Activated CD8-positive, alpha-beta memory T cell treated with anti-CD3 and anti-CD28 coated beads, Interleukin-2, amount 10 ng/mL, durations not matched to agents 7 days and 5 days (primary cell): ENCODE results near the gene CEP72. TPM values are rescaled to one million over a fixed set of nuclear protein-coding genes. Genes with fewer than 3 reads are reported as not detected.
"Not testable (repeated sequence)": the region's sequence is repeated elsewhere in the genome, so short reads cannot be mapped to it uniquely, and the experiment has no call there.

Experiments
- ATAC-seq: fragments of 150-1000 bp; cut with Tn5 transposase; one replicate; pipeline ENCODE4 v1.10.0; 2021; ENCODE audit warnings: moderate library complexity
- CTCF ChIA-PET: fragments of 350-600 bp; sonication (Branson Sonifier 250); formaldehyde crosslinking; loops from one replicate; lab custom pipeline; 2021; ENCODE audit warnings: antibody characterized with exemption; lab: Charles Lee
- DNase-seq: peaks from one replicate; pipeline ENCODE4 v3.0.0-alpha.2; 2020
- H3K27ac Mint-ChIP-seq: one replicate; pipeline ENCODE4 v1.8.0; 2021; ENCODE audit warnings: mild to moderate bottlenecking, mixed read lengths
- H3K27me3 Mint-ChIP-seq: one replicate; pipeline ENCODE4 v1.8.0; 2021; ENCODE audit warnings: mixed read lengths
- H3K36me3 Mint-ChIP-seq: one replicate; pipeline ENCODE4 v1.8.0; 2021; ENCODE audit warnings: mild to moderate bottlenecking, mixed read lengths
- H3K4me1 Mint-ChIP-seq: one replicate; pipeline ENCODE4 v1.8.0; 2021; ENCODE audit warnings: mixed read lengths
- H3K4me3 Mint-ChIP-seq: one replicate; pipeline ENCODE4 v1.8.0; 2021; ENCODE audit warnings: mild to moderate bottlenecking, moderate library complexity, mixed read lengths
- H3K9me3 Mint-ChIP-seq: one replicate; pipeline ENCODE4 v1.8.0; 2022; ENCODE audit warnings: low read depth, mixed read lengths
- total RNA-seq, 2 experiments: library from RNA; stranded (reverse); gene quantifications; one replicate each; pipeline ENCODE4 v1.2.3, GENCODE V29; 2021

CEP72 gene
- total RNA-seq, 2 experiments from 2014 or later = 32.2 to 40.5 TPM

GRCh38 chr5:685262-686171, 73.4 kb downstream of the CEP72 start:
- Mint-ChIP-seq H3K9me3 (no peaks in the 10 kb centered on the region), H3K4me1 (no peaks in the 10 kb centered on the region), H3K27me3 (no peaks in the 10 kb centered on the region), H3K36me3 (no peaks in the 10 kb centered on the region), H3K27ac (no peak overlapping the region), H3K4me3 (no peak overlapping the region)
- DNase-seq = peak; percentile 33
- CTCF ChIA-PET = no interaction called here
- ATAC-seq = no peak

GRCh38 chr5:686172-686523, 74.0 kb downstream of the CEP72 start:
- ATAC-seq = not testable (repeated sequence)

GRCh38 chr5:686936-687335, 74.8 kb downstream of the CEP72 start:
- DNase-seq, H3K27ac Mint-ChIP-seq, H3K9me3 Mint-ChIP-seq, CTCF ChIA-PET, H3K27me3 Mint-ChIP-seq, H3K4me1 Mint-ChIP-seq, H3K36me3 Mint-ChIP-seq, ATAC-seq, H3K4me3 Mint-ChIP-seq: not testable (repeated sequence)

More at GRCh38 chr5:686172-686523, 74.0 kb downstream of the CEP72 start:
- H3K36me3 Mint-ChIP-seq, H3K4me3 Mint-ChIP-seq, H3K9me3 Mint-ChIP-seq, CTCF ChIA-PET, H3K4me1 Mint-ChIP-seq, H3K27me3 Mint-ChIP-seq, H3K27ac Mint-ChIP-seq: not testable (repeated sequence)
- DNase-seq = peak; percentile 37

GRCh38 chr5:688348-689010, 76.3 kb downstream of the CEP72 start:
- CTCF ChIA-PET, ATAC-seq, H3K9me3 Mint-ChIP-seq, H3K27me3 Mint-ChIP-seq, H3K36me3 Mint-ChIP-seq, H3K4me3 Mint-ChIP-seq, H3K27ac Mint-ChIP-seq, H3K4me1 Mint-ChIP-seq: not testable (repeated sequence)
- peak; percentile 26 for DNase-seq

- H3K9me3 Mint-ChIP-seq, H3K4me1 Mint-ChIP-seq, H3K27ac Mint-ChIP-seq, H3K4me3 Mint-ChIP-seq, CTCF ChIA-PET, H3K27me3 Mint-ChIP-seq, DNase-seq, ATAC-seq, H3K36me3 Mint-ChIP-seq: not testable (repeated sequence)
These were observed 78.2 kb downstream of the CEP72 start for GRCh38 chr5:690293-690692.

GRCh38 chr5:691049-691448, 78.9 kb downstream of the CEP72 start:
- H3K9me3 Mint-ChIP-seq, H3K36me3 Mint-ChIP-seq, H3K4me3 Mint-ChIP-seq, H3K27ac Mint-ChIP-seq, ATAC-seq, DNase-seq, H3K27me3 Mint-ChIP-seq, H3K4me1 Mint-ChIP-seq, CTCF ChIA-PET: not testable (repeated sequence)

- no peaks in the 10 kb centered on the region for H3K27me3 Mint-ChIP-seq
- no peaks in the 10 kb centered on the region for H3K9me3 Mint-ChIP-seq
- no peaks in the 10 kb centered on the region for H3K4me1 Mint-ChIP-seq
- H3K27ac Mint-ChIP-seq = no peak overlapping the region
- DNase-seq = no peak
- CTCF ChIA-PET = no interaction called here
- no peak for ATAC-seq
- H3K4me3 Mint-ChIP-seq = no peak overlapping the region
- H3K36me3 Mint-ChIP-seq = no peaks in the 10 kb centered on the region
These were observed 79.8 kb downstream of the CEP72 start for GRCh38 chr5:691817-692528.

- H3K36me3 Mint-ChIP-seq, H3K9me3 Mint-ChIP-seq, DNase-seq, H3K4me3 Mint-ChIP-seq, H3K27me3 Mint-ChIP-seq, H3K4me1 Mint-ChIP-seq, CTCF ChIA-PET, H3K27ac Mint-ChIP-seq: not testable (repeated sequence)
- peak; percentile 10 for ATAC-seq
These were observed 80.4 kb downstream of the CEP72 start for GRCh38 chr5:692529-693041.

- H3K4me3 Mint-ChIP-seq, H3K36me3 Mint-ChIP-seq, CTCF ChIA-PET, H3K27ac Mint-ChIP-seq, H3K9me3 Mint-ChIP-seq, H3K27me3 Mint-ChIP-seq, H3K4me1 Mint-ChIP-seq: not testable (repeated sequence)
- ATAC-seq (peak; percentile 94), DNase-seq (peak; percentile 79)
These were observed 81.3 kb downstream of the CEP72 start, which contains the start of gene TPPP for GRCh38 chr5:693271-694041. Gene TPPP (minus strand): TSS chr5:693352. CDS start chr5:678060, 15,292 bp downstream.

- H3K9me3 Mint-ChIP-seq, CTCF ChIA-PET, ATAC-seq, H3K4me3 Mint-ChIP-seq, H3K27ac Mint-ChIP-seq, DNase-seq, H3K27me3 Mint-ChIP-seq, H3K36me3 Mint-ChIP-seq, H3K4me1 Mint-ChIP-seq: not testable (repeated sequence)
These were observed 81.9 kb downstream of the CEP72 start for GRCh38 chr5:694042-694431.

GRCh38 chr5:695475-695874, 83.3 kb downstream of the CEP72 start:
- H3K4me3 Mint-ChIP-seq, H3K9me3 Mint-ChIP-seq, CTCF ChIA-PET, H3K27ac Mint-ChIP-seq, H3K36me3 Mint-ChIP-seq, H3K4me1 Mint-ChIP-seq, DNase-seq, ATAC-seq: not testable (repeated sequence)
- H3K27me3 Mint-ChIP-seq = peaks cover 17% of the 10 kb centered on the region

- H3K9me3 Mint-ChIP-seq, ATAC-seq, H3K27ac Mint-ChIP-seq, H3K4me3 Mint-ChIP-seq, CTCF ChIA-PET, H3K4me1 Mint-ChIP-seq, DNase-seq, H3K36me3 Mint-ChIP-seq: not testable (repeated sequence)
- peaks cover 19% of the 10 kb centered on the region for H3K27me3 Mint-ChIP-seq
These were observed 84.1 kb downstream of the CEP72 start for GRCh38 chr5:696191-696590.
